Measurements from ENCODE around the gene MAMLD1.

MAMLD1 gene

GRCh38 chrX:150449313-150449712, 86.2 kb downstream of the MAMLD1 start:
- H3K9me3 ChIP-seq (ENCODE audit: control insufficient read depth in 5 of 5, low read length in 5 of 5), result no peaks in the 10 kb centered on the region
- H3K4me1 ChIP-seq (ENCODE audit: control insufficient read depth in 5 of 5, insufficient read depth in 5 of 5, low read length in 5 of 5), result peaks cover 0 to 32% (median 4%) of the 10 kb centered on the region in 5 donors
- no peak overlapping the region for H3K27ac ChIP-seq (ENCODE audit: low read depth, low read length)
- no peak overlapping the region for H3K9ac ChIP-seq (ENCODE audit: low read length in 5 of 5)
- no peak overlapping the region for H3K4me3 ChIP-seq (ENCODE audit: low read depth in 1 of 5, low read length in 5 of 5)
- H3K36me3 ChIP-seq (ENCODE audit: control insufficient read depth in 5 of 5, insufficient read depth in 5 of 5, low read length in 5 of 5), result no peaks in the 10 kb centered on the region
- H3K27me3 ChIP-seq (ENCODE audit: control insufficient read depth in 5 of 5, insufficient read depth in 4 of 5, low read length in 5 of 5), result peaks cover 0 to 2% (median 0%) of the 10 kb centered on the region in 5 donors

DNA sequence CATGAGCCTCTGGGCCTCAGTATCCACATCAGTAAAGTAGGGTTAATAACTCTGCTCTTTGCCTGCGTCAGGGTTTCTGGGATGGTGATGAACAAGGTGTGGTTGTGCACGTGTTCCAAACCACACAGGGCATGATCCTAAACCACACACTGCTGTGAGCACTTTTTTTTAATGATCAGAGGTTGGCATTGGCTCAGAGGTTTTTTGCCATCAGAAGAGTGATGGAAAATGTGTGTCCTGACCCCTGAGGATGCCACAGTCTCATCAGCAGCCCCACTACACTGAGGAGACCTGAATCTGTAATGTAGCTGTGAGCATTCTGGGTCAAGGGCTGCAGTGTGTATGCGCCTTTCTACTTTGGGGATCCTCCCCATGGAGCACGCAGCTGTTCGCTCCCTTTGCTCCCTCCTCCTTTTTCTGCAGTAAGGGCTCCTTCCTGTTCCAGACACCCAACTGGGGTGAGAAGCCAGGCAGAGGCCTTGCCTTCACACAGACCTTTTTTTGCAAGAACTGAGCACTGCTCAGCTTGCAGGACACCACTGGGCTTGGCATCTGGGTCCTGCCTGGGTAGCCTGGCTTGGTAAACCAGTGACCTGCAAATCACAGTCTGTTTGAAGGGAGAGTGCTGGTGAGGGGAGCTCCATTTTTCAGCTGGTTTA, 87.5 kb downstream of the MAMLD1 start:
- Histone ChIP-seq H3K27me3 (ENCODE audit: control insufficient read depth in 5 of 5, insufficient read depth in 4 of 5, low read length in 5 of 5) (peaks cover 0 to 2% (median 0%) of the 10 kb centered on the region in 5 donors), H3K4me3 (ENCODE audit: low read depth in 1 of 5, low read length in 5 of 5) (no peak overlapping the region), H3K9me3 (ENCODE audit: control insufficient read depth in 5 of 5, low read length in 5 of 5) (no peaks in the 10 kb centered on the region), H3K27ac (ENCODE audit: low read depth, low read length) (no peak overlapping the region), H3K9ac (ENCODE audit: low read length in 5 of 5) (no peak overlapping the region), H3K4me1 (ENCODE audit: control insufficient read depth in 5 of 5, insufficient read depth in 5 of 5, low read length in 5 of 5) (peaks cover 0 to 33% (median 4%) of the 10 kb centered on the region in 5 donors), H3K36me3 (ENCODE audit: control insufficient read depth in 5 of 5, insufficient read depth in 5 of 5, low read length in 5 of 5) (no peaks in the 10 kb centered on the region)

DNA sequence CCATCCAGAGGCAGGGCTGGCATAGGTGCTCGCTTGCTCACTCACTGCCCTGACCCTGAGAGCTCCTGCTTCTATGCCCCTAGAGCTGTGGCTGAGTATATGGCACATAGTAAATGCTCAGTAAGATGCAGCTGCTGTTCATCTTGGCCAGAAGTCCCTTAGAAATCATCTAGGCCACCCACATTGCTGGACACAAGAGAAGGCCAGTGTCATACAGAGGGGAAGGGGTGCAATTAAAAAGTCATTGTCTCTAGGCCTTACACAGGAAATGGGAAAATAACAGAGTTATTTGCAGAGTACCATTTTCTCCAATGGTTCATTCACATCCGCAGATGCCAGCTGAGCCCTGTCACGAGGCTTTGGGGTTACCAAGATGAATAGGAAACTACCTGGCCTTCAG, 88.8 kb downstream of the MAMLD1 start:
- no peak overlapping the region for H3K9ac ChIP-seq (ENCODE audit: low read length in 5 of 5)
- H3K36me3 ChIP-seq (ENCODE audit: control insufficient read depth in 5 of 5, insufficient read depth in 5 of 5, low read length in 5 of 5), result no peaks in the 10 kb centered on the region
- no peak overlapping the region for H3K4me3 ChIP-seq (ENCODE audit: low read depth in 1 of 5, low read length in 5 of 5)
- H3K27me3 ChIP-seq (ENCODE audit: control insufficient read depth in 5 of 5, insufficient read depth in 4 of 5, low read length in 5 of 5), result peaks cover 0 to 3% (median 0%) of the 10 kb centered on the region in 5 donors
- H3K4me1 ChIP-seq (ENCODE audit: control insufficient read depth in 5 of 5, insufficient read depth in 5 of 5, low read length in 5 of 5), result peaks cover 0 to 25% (median under 1%) of the 10 kb centered on the region in 5 donors
- H3K9me3 ChIP-seq (ENCODE audit: control insufficient read depth in 5 of 5, low read length in 5 of 5), result no peaks in the 10 kb centered on the region
- H3K27ac ChIP-seq (ENCODE audit: low read depth, low read length), result no peak overlapping the region

DNA sequence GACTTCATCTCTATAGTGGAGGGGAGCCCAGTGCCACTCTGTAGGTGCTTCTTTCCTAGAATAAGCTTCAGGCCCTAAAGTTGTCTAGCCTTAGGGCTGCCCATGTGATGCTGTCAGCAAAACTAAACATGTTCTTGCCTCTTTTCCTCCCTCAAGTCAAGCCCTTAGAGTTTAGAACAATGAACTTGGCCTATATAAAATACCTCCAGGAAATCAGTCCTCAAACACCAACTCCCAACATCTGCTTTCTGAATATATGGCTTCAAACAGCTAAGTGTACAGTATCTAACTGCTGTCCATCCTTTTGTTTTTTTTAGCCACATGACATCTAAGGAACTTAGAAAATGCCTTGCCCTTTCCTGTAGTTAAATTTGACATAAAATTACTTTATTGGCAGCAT, 91.0 kb downstream of the MAMLD1 start:
- H3K36me3 ChIP-seq (ENCODE audit: control insufficient read depth in 5 of 5, insufficient read depth in 5 of 5, low read length in 5 of 5), result no peaks in the 10 kb centered on the region
- peaks cover 0 to 25% (median 0%) of the 10 kb centered on the region in 5 donors for H3K4me1 ChIP-seq (ENCODE audit: control insufficient read depth in 5 of 5, insufficient read depth in 5 of 5, low read length in 5 of 5)
- no peak overlapping the region for H3K9ac ChIP-seq (ENCODE audit: low read length in 5 of 5)
- no peaks in the 10 kb centered on the region for H3K9me3 ChIP-seq (ENCODE audit: control insufficient read depth in 5 of 5, low read length in 5 of 5)
- H3K27ac ChIP-seq (ENCODE audit: low read depth, low read length), result no peak overlapping the region
- no peak overlapping the region for H3K4me3 ChIP-seq (ENCODE audit: low read depth in 1 of 5, low read length in 5 of 5)
- H3K27me3 ChIP-seq (ENCODE audit: control insufficient read depth in 5 of 5, insufficient read depth in 4 of 5, low read length in 5 of 5), result peaks cover 0 to 4% (median 0%) of the 10 kb centered on the region in 5 donors

DNA sequence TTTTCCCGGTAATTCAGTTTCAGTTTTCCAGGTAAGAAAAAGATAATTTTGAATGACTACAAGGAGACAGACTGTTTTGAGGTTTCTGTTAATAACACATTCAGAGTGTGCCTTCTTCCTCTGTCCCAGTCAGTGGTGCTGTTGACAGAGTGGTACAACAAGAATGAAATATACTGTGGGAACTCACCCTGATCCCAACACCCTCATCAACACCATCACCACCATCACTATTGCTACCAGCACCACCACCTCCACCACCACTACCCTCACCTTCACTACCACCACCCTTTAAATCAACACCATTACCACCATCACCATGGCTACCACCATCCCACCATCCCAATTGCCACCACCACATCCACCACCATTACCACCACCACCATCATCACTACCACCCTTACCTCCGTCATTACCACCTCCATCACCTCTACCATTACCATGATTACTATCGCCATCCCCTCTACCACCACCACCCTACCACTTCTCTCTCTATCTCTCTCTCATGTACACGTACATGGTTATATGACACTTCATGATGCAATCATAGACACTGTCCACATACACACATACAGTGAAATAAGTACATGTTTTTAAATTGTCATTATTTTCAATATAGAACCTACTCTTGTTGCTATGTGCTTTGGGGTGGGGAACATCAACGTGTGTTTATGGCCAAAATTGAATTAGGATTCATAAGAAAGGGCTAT, 91.5 kb downstream of the MAMLD1 start:
- H3K27me3 ChIP-seq (ENCODE audit: control insufficient read depth in 5 of 5, insufficient read depth in 4 of 5, low read length in 5 of 5), result peaks cover 0 to 4% (median 0%) of the 10 kb centered on the region in 5 donors
- no peak overlapping the region for H3K4me3 ChIP-seq (ENCODE audit: low read depth in 1 of 5, low read length in 5 of 5)
- H3K27ac ChIP-seq (ENCODE audit: low read depth, low read length), result no peak overlapping the region
- H3K4me1 ChIP-seq (ENCODE audit: control insufficient read depth in 5 of 5, insufficient read depth in 5 of 5, low read length in 5 of 5), result peaks cover 0 to 25% (median 0%) of the 10 kb centered on the region in 5 donors
- no peak overlapping the region for H3K9ac ChIP-seq (ENCODE audit: low read length in 5 of 5)
- H3K36me3 ChIP-seq (ENCODE audit: control insufficient read depth in 5 of 5, insufficient read depth in 5 of 5, low read length in 5 of 5), result no peaks in the 10 kb centered on the region
- no peaks in the 10 kb centered on the region for H3K9me3 ChIP-seq (ENCODE audit: control insufficient read depth in 5 of 5, low read length in 5 of 5)

DNA sequence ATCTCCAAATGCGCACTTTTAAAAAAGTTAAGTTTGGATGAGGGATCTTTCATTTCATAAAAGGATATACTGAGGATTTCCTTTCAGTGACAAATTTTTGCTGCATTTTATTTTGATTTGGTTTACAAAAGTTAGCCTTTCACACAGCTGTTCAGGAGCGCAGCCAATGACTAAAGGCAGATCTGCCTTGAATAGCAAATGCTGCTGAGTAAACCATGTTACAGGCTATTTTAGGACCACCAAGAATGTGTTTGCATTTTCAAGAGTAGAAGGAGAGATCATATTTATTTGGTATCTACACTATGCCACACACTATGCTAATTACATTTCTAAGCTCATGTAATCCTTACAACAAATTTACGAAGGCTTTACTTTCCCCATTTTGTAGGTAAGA, 92.1 kb downstream of the MAMLD1 start:
- Histone ChIP-seq H3K9ac (ENCODE audit: low read length in 5 of 5) (no peak overlapping the region), H3K4me1 (ENCODE audit: control insufficient read depth in 5 of 5, insufficient read depth in 5 of 5, low read length in 5 of 5) (peaks cover 0 to 25% (median 0%) of the 10 kb centered on the region in 5 donors), H3K27me3 (ENCODE audit: control insufficient read depth in 5 of 5, insufficient read depth in 4 of 5, low read length in 5 of 5) (peaks cover 0 to 4% (median 0%) of the 10 kb centered on the region in 5 donors), H3K36me3 (ENCODE audit: control insufficient read depth in 5 of 5, insufficient read depth in 5 of 5, low read length in 5 of 5) (no peaks in the 10 kb centered on the region), H3K9me3 (ENCODE audit: control insufficient read depth in 5 of 5, low read length in 5 of 5) (no peaks in the 10 kb centered on the region), H3K4me3 (ENCODE audit: low read depth in 1 of 5, low read length in 5 of 5) (no peak overlapping the region), H3K27ac (ENCODE audit: low read depth, low read length) (no peak overlapping the region)

- no peak overlapping the region for H3K4me3 ChIP-seq (ENCODE audit: low read depth in 1 of 5, low read length in 5 of 5)
- no peaks in the 10 kb centered on the region for H3K36me3 ChIP-seq (ENCODE audit: control insufficient read depth in 5 of 5, insufficient read depth in 5 of 5, low read length in 5 of 5)
- H3K27ac ChIP-seq (ENCODE audit: low read depth, low read length), result no peak overlapping the region
- peaks cover 0 to 9% (median 0%) of the 10 kb centered on the region in 5 donors for H3K27me3 ChIP-seq (ENCODE audit: control insufficient read depth in 5 of 5, insufficient read depth in 4 of 5, low read length in 5 of 5)
- no peak overlapping the region for H3K9ac ChIP-seq (ENCODE audit: low read length in 5 of 5)
- H3K4me1 ChIP-seq (ENCODE audit: control insufficient read depth in 5 of 5, insufficient read depth in 5 of 5, low read length in 5 of 5), result peaks cover 0 to 17% (median 0%) of the 10 kb centered on the region in 5 donors
- no peaks in the 10 kb centered on the region for H3K9me3 ChIP-seq (ENCODE audit: control insufficient read depth in 5 of 5, low read length in 5 of 5)
Measured at GRCh38 chrX:150456466-150456865, 93.3 kb downstream of the MAMLD1 start.

DNA sequence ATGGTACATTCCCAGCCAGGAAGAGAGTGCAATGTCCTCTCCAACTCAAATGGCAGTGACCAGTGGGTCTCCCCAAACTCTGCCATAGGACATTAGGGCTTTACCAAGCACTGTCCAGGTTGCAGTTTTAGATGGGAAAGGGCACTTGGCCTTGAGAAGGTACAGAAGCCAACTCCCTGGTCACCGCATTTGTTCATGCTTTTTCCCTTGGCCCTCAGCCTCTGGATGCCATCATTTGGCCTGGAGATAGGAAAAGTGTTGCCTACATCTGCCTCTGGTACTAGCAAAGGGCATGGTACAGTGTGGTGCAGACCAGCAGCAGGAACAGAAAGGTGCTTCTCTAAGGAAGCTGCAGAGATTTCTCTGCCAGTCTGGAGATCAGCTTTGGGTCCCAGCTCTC, 93.8 kb downstream of the MAMLD1 start:
- H3K27me3 ChIP-seq (ENCODE audit: control insufficient read depth in 5 of 5, insufficient read depth in 4 of 5, low read length in 5 of 5), result peaks cover 0 to 9% (median 0%) of the 10 kb centered on the region in 5 donors
- H3K9me3 ChIP-seq (ENCODE audit: control insufficient read depth in 5 of 5, low read length in 5 of 5), result no peaks in the 10 kb centered on the region
- H3K4me3 ChIP-seq (ENCODE audit: low read depth in 1 of 5, low read length in 5 of 5), result no peak overlapping the region

GRCh38 chrX:150459196-150459595, 96.1 kb downstream of the MAMLD1 start:
- Histone ChIP-seq H3K9me3 (ENCODE audit: control insufficient read depth in 5 of 5, low read length in 5 of 5) (no peaks in the 10 kb centered on the region), H3K36me3 (ENCODE audit: control insufficient read depth in 5 of 5, insufficient read depth in 5 of 5, low read length in 5 of 5) (no peaks in the 10 kb centered on the region), H3K27me3 (ENCODE audit: control insufficient read depth in 5 of 5, insufficient read depth in 4 of 5, low read length in 5 of 5) (peaks cover 0 to 9% (median 0%) of the 10 kb centered on the region in 5 donors), H3K4me1 (ENCODE audit: control insufficient read depth in 5 of 5, insufficient read depth in 5 of 5, low read length in 5 of 5) (peaks cover 0 to 2% (median 0%) of the 10 kb centered on the region in 5 donors), H3K9ac (ENCODE audit: low read length in 5 of 5) (no peak overlapping the region), H3K4me3 (ENCODE audit: low read depth in 1 of 5, low read length in 5 of 5) (no peak overlapping the region), H3K27ac (ENCODE audit: low read depth, low read length) (no peak overlapping the region)

More for the DNA sequence above, 93.8 kb downstream of the MAMLD1 start:
- Histone ChIP-seq H3K9ac (ENCODE audit: low read length in 5 of 5) (no peak overlapping the region), H3K4me1 (ENCODE audit: control insufficient read depth in 5 of 5, insufficient read depth in 5 of 5, low read length in 5 of 5) (peaks cover 0 to 12% (median 0%) of the 10 kb centered on the region in 5 donors), H3K36me3 (ENCODE audit: control insufficient read depth in 5 of 5, insufficient read depth in 5 of 5, low read length in 5 of 5) (no peaks in the 10 kb centered on the region), H3K27ac (ENCODE audit: low read depth, low read length) (no peak overlapping the region)

DNA sequence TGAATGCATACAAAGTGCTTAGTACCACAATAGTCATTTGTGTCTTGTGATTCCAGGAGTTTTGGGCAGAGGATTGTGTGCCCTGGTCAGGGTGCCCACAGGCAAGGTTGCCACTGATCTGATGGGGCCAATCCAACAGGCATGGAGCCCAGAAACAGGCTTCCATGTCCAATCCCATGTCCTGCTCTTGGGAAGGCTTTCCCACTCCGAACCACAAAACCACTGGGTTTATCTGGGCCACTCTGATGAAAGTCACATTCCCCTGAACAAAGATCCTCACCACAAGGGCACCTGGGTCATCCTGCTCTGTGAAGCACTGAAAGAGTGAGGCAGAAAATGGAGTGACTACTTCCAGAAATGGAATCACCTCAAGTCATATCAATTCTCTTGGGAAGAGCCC, 96.9 kb downstream of the MAMLD1 start:
- Histone ChIP-seq H3K9me3 (ENCODE audit: control insufficient read depth in 5 of 5, low read length in 5 of 5) (no peaks in the 10 kb centered on the region), H3K4me3 (ENCODE audit: low read depth in 1 of 5, low read length in 5 of 5) (no peak overlapping the region), H3K27ac (ENCODE audit: low read depth, low read length) (no peak overlapping the region), H3K27me3 (ENCODE audit: control insufficient read depth in 5 of 5, insufficient read depth in 4 of 5, low read length in 5 of 5) (peaks cover 0 to 9% (median 0%) of the 10 kb centered on the region in 5 donors), H3K9ac (ENCODE audit: low read length in 5 of 5) (no peak overlapping the region), H3K36me3 (ENCODE audit: control insufficient read depth in 5 of 5, insufficient read depth in 5 of 5, low read length in 5 of 5) (no peaks in the 10 kb centered on the region), H3K4me1 (ENCODE audit: control insufficient read depth in 5 of 5, insufficient read depth in 5 of 5, low read length in 5 of 5) (no peaks in the 10 kb centered on the region)
